T follicular helper cell (primary cell): ENCODE data around the gene MICAL3.

ENCODE experiments used
- DNase-seq: peaks from one replicate; pipeline ENCODE4 v3.0.0-alpha.2; 2020; ENCODE audit warnings: low read depth

The MICAL3 gene

GRCh38 chr22:17974703-17975372, 49.5 kb downstream of the MICAL3 start:
- DNase-seq: no peak

GRCh38 chr22:17974087-17974486, 50.3 kb downstream of the MICAL3 start:
- DNase-seq: no peak

- no peak for DNase-seq
Measured at GRCh38 chr22:17973217-17973616, 51.1 kb downstream of the MICAL3 start.

- DNase-seq: no peak
Measured at GRCh38 chr22:17972385-17973191, 51.8 kb downstream of the MICAL3 start.

- no peak for DNase-seq
Measured at GRCh38 chr22:17971711-17972110, 52.6 kb downstream of the MICAL3 start.

- DNase-seq: no peak
Measured at GRCh38 chr22:17970201-17970708, 54.1 kb downstream of the MICAL3 start.

GRCh38 chr22:17969701-17970113, 54.7 kb downstream of the MICAL3 start:
- DNase-seq: no peak

GRCh38 chr22:17968126-17968525, 56.2 kb downstream of the MICAL3 start:
- no peak for DNase-seq

GRCh38 chr22:17966403-17966717, 58.0 kb downstream of the MICAL3 start:
- DNase-seq: no peak

GRCh38 chr22:17965538-17966402, 58.6 kb downstream of the MICAL3 start:
- no peak for DNase-seq

GRCh38 chr22:17964643-17965042, 59.7 kb downstream of the MICAL3 start:
- DNase-seq: no peak

GRCh38 chr22:17964156-17964555, 60.2 kb downstream of the MICAL3 start:
- DNase-seq: no peak

- DNase-seq: no peak
Measured at GRCh38 chr22:17963015-17963414, 61.3 kb downstream of the MICAL3 start.

GRCh38 chr22:17962168-17962567, 62.2 kb downstream of the MICAL3 start:
- DNase-seq: no peak

- no peak for DNase-seq
Measured at GRCh38 chr22:17961446-17961729, 63.0 kb downstream of the MICAL3 start.

- DNase-seq: no peak
Measured at GRCh38 chr22:17960695-17961445, 63.5 kb downstream of the MICAL3 start.

- no peak for DNase-seq
Measured at GRCh38 chr22:17960011-17960410, 64.3 kb downstream of the MICAL3 start.

- DNase-seq: no peak
Measured at GRCh38 chr22:17958166-17958565, 66.2 kb downstream of the MICAL3 start.

- DNase-seq: no peak
Measured at GRCh38 chr22:17957693-17958092, 66.7 kb downstream of the MICAL3 start.

- DNase-seq: no peak
Measured at GRCh38 chr22:17957204-17957603, 67.2 kb downstream of the MICAL3 start.

GRCh38 chr22:17956630-17957029, 67.7 kb downstream of the MICAL3 start:
- DNase-seq: no peak
